Osteoblast (primary cell): ENCODE data around the gene WSCD1. TPM values are rescaled to one million over a fixed set of nuclear protein-coding genes. Genes with fewer than 3 reads are reported as not detected.

Experiments used
- DNase-seq: peaks from one replicate; pipeline ENCODE4 v3.0.0; 2011; ENCODE audit warnings: low spot score, mixed read lengths; ENCODE audit not compliant: insufficient read length; ENCODE audit errors: missing footprints
- H2AFZ ChIP-seq: 2 replicates; pipeline ENCODE4 v1.6.0; 2011; ENCODE audit warnings: mild to moderate bottlenecking, low read length
- H3K27ac ChIP-seq: 2 replicates; pipeline ENCODE4 v1.5.1; 2011; ENCODE audit warnings: mild to moderate bottlenecking, low read depth, low read length, moderate library complexity
- H3K27me3 ChIP-seq: 2 replicates; pipeline ENCODE4 v1.6.0; 2012; ENCODE audit warnings: mild to moderate bottlenecking, control low read depth, inconsistent platforms, low read length, moderate library complexity; ENCODE audit not compliant: insufficient read depth
- H3K36me3 ChIP-seq: 2 replicates; pipeline ENCODE4 v1.5.1; 2011; ENCODE audit warnings: mild to moderate bottlenecking, low read length, control low read depth, moderate library complexity; ENCODE audit not compliant: insufficient read depth
- H3K4me1 ChIP-seq: 2 replicates; pipeline ENCODE4 v1.5.1; 2011; ENCODE audit warnings: mild to moderate bottlenecking, low read length, control low read depth, moderate library complexity; ENCODE audit not compliant: insufficient read depth
- H3K4me2 ChIP-seq: 2 replicates; pipeline ENCODE4 v1.6.0; 2011; ENCODE audit warnings: mild to moderate bottlenecking, low read length; ENCODE audit not compliant: insufficient read depth
- H3K4me3 ChIP-seq: fragments of 200-600 bp; sonication (generic); 3 replicates; pipeline ENCODE4 v1.5.1; 2012; ENCODE audit warnings: mild to moderate bottlenecking, low read length, inconsistent platforms; ENCODE audit not compliant: insufficient read depth
- H3K79me2 ChIP-seq: 2 replicates; pipeline ENCODE4 v1.6.0; 2012; ENCODE audit warnings: mild to moderate bottlenecking, low read length, control low read depth, inconsistent platforms; ENCODE audit not compliant: insufficient read depth
- H3K9me3 ChIP-seq: 2 replicates; pipeline ENCODE4 v1.5.1; 2011; ENCODE audit warnings: low read depth, low read length, control low read depth
- H4K20me1 ChIP-seq: 2 replicates; pipeline ENCODE4 v1.6.0; 2012; ENCODE audit warnings: mild to moderate bottlenecking, low read length, control low read depth; ENCODE audit not compliant: insufficient read depth
- CTCF ChIP-seq: IDR thresholded peaks from 2 replicates; pipeline ENCODE4 v1.5.1; 2011; ENCODE audit warnings: mild to moderate bottlenecking, low read depth, low read length, moderate library complexity; ENCODE audit errors: extremely low read depth
- total RNA-seq: library from RNA; depleted of rRNA; stranded (reverse); fragments of >200 nt; gene quantifications from 2 replicates; pipeline ENCODE4 v1.2.3, GENCODE V29; 2012

Gene WSCD1
- total RNA-seq, 1 donor = not detected

DNA sequence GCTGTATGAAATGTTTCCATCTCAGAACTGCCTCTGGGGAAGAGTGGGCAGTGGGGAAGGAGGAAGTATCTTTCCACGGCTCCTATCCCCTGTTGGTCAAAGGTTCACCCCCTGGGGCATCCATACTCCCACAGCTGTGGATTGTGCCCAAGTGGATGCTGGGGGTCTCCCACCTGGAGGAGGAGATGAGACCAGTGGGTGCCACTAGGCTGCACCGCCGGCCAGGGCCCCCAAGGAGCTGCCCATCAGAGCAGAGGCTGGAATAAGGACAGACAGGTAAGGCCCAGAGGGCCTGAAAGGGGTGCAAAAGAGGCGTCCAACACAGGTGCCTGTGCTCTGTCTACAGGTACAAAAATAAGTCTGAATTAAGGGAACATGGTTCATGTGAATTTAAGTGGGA, 87.5 kb downstream of the WSCD1 start:
- Histone ChIP-seq H3K4me2 (no peak overlapping the region), H2AFZ (no peak overlapping the region), H3K4me1 (no peaks in the 10 kb centered on the region), H3K27me3 (peaks cover 10% of the 10 kb centered on the region), H3K9me3 (no peaks in the 10 kb centered on the region), H3K27ac (no peak overlapping the region), H4K20me1 (no peaks in the 10 kb centered on the region), H3K79me2 (no peaks in the 10 kb centered on the region), H3K4me3 (no peak overlapping the region), H3K36me3 (no peaks in the 10 kb centered on the region)
- no peak for TF ChIP-seq CTCF
- DNase-seq = no peak

DNA sequence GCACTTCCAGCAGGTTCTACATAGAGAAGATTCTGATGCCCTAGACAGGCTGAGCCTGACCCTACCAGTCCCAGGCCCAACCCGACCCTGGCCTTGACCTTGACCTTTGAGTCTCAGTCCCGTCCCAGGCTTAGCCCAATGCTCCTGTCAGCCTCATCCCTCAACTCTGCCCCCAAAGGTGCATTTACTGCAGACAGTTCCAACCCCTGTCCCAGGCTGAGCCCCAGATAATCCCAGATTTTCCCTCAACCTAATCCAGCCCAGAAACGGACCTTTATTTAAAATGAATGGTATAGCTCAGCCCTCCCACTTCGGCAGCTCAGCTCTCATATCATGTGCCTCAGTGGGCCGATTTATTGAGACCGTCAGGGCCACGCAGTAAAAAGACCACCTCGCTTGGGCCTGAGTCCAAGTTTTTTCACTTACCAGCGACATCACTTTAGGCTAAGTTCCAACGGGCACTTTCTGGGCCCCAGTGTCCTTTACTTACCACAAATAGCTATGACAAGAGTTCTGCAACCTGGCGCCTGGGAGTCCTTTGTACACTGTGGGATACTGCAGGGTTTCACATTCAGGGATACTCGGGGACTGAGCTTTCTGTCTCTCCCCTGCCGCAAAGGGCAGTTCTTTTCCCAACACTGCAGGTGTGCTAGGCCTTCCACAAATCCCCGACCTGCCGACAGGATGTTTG, 89.5 kb downstream of the WSCD1 start:
- no peaks in the 10 kb centered on the region for H4K20me1 ChIP-seq
- no peaks in the 10 kb centered on the region for H3K36me3 ChIP-seq
- H3K27me3 ChIP-seq = peaks cover 10% of the 10 kb centered on the region
- no peak for DNase-seq
- H3K4me3 ChIP-seq = no peak overlapping the region
- H3K4me2 ChIP-seq = no peak overlapping the region
- no peak overlapping the region for H2AFZ ChIP-seq
- H3K79me2 ChIP-seq = no peaks in the 10 kb centered on the region
- H3K4me1 ChIP-seq = no peaks in the 10 kb centered on the region
- H3K9me3 ChIP-seq = no peaks in the 10 kb centered on the region
- no peak for TF ChIP-seq CTCF
- H3K27ac ChIP-seq = no peak overlapping the region

DNA sequence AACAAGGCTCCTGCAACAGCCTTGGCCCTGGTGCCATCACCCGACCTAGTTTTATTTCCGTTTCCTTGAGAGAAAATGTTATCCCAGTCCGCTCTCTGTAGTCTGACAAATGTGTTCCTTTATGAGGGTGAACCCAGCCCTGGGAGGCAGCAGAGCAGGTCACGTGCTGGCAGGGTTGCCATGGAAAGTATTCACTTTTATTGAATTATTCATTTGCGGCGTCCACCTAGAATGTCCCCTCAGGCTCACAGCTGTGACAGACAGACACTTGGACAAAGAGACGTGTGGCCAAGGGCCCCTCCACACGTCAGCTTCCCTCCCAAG, 90.0 kb downstream of the WSCD1 start:
- H3K27me3 ChIP-seq = peaks cover 10% of the 10 kb centered on the region
- no peak overlapping the region for H3K4me2 ChIP-seq
- H4K20me1 ChIP-seq = no peaks in the 10 kb centered on the region
- no peak overlapping the region for H2AFZ ChIP-seq
- no peak for TF ChIP-seq CTCF
- H3K27ac ChIP-seq = no peak overlapping the region
- no peaks in the 10 kb centered on the region for H3K79me2 ChIP-seq
- H3K9me3 ChIP-seq = no peaks in the 10 kb centered on the region
- H3K36me3 ChIP-seq = no peaks in the 10 kb centered on the region
- H3K4me1 ChIP-seq = no peaks in the 10 kb centered on the region
- no peak overlapping the region for H3K4me3 ChIP-seq
- no peak for DNase-seq

DNA sequence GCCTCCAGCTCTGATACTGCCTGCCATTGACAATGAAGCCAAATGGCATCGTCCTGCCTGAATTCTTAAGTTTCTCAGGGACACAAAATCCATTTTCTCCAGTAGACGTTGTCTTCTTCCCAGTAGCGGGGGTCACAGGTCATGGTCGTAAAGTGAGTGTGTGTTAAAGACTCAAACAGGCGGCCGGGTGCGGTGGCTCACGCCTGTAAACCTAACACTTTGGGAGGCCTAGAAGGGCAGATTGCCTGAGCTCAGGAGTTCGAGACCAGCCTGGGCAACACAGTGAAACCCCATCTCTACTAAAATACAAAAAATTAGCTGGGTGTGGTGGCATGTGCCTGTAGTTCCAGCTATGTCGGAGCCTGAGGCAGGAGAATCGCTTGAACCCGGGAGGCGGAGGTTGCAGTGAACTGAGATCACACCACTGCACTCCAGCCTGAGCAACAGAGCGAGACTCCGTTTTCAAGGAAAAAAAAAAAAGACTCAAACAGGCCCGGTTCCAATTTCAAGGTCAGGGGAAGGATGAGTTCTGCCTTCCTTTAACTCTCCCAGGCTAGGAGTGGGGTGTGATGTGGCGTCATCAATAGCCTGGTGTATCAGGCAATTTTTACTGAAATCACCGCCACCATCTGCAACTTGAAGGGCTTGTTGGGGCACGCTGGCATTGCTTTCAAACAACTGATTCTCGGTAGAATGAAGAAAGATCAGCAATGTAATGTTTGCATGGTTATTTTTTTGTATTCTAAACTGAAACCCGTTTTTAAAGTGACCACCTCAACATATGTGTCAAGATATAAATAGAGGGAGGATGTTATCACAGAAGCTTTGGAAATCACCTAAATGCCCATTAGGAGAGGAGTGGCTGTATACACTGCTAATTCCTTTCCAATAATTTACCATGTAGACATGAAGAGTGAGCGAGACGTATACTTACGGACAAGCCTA, 91.0 kb downstream of the WSCD1 start:
- no peaks in the 10 kb centered on the region for H3K4me1 ChIP-seq
- DNase-seq = no peak
- H2AFZ ChIP-seq = no peak overlapping the region
- no peaks in the 10 kb centered on the region for H3K9me3 ChIP-seq
- H3K79me2 ChIP-seq = no peaks in the 10 kb centered on the region
- no peak for TF ChIP-seq CTCF
- H3K36me3 ChIP-seq = no peaks in the 10 kb centered on the region
- no peak overlapping the region for H3K27ac ChIP-seq
- no peak overlapping the region for H3K4me3 ChIP-seq
- peaks cover 10% of the 10 kb centered on the region for H3K27me3 ChIP-seq
- H3K4me2 ChIP-seq = no peak overlapping the region
- H4K20me1 ChIP-seq = no peaks in the 10 kb centered on the region
